Kasumi-1 (cell line): ENCODE data around the gene MRPL17.
"Not testable (repeated sequence)": the region's sequence is repeated elsewhere in the genome, so short reads cannot be mapped to it uniquely, and the experiment has no call there.

ENCODE experiments used
- DNase-seq, 2 experiments: peaks; one replicate each; lab custom pipeline; 2025; lab: John Stamatoyannopoulos, UW

The MRPL17 gene

GRCh38 chr11:6682936-6683861, at the start of gene MRPL17:
Gene MRPL17, minus strand, starts transcription at chr11:6683340. Its CDS starts 44 bp downstream, at chr11:6683296.
- peak; percentile 99 for DNase-seq

GRCh38 chr11:6727971-6728760, 45.0 kb upstream of the MRPL17 start:
- DNase-seq: no peak

- no peak for DNase-seq
These were observed 42.3 kb upstream of the MRPL17 start for GRCh38 chr11:6725386-6725896.

- no peak for DNase-seq
These were observed 40.9 kb upstream of the MRPL17 start for GRCh38 chr11:6724013-6724412.

- no peak for DNase-seq
These were observed 38.2 kb upstream of the MRPL17 start for GRCh38 chr11:6721343-6721742.

- DNase-seq: no peak
These were observed 36.4 kb upstream of the MRPL17 start for GRCh38 chr11:6719576-6719975.

GRCh38 chr11:6717426-6717825, 34.3 kb upstream of the MRPL17 start:
- DNase-seq: no peak

- peak; percentile 22 to 31 for DNase-seq
These were observed 28.4 kb upstream of the MRPL17 start for GRCh38 chr11:6711552-6711951.

- no peak for DNase-seq
These were observed 25.7 kb upstream of the MRPL17 start for GRCh38 chr11:6708876-6709275.

GRCh38 chr11:6705905-6706535, 22.9 kb upstream of the MRPL17 start:
- peak; percentile 53 to 62 for DNase-seq

- DNase-seq: peak; percentile 91 to 94
These were observed 20.3 kb upstream of the MRPL17 start for GRCh38 chr11:6703247-6704063.

- not testable (repeated sequence) for DNase-seq
These were observed 18.8 kb upstream of the MRPL17 start for GRCh38 chr11:6701955-6702354.

GRCh38 chr11:6695377-6695776, 12.2 kb upstream of the MRPL17 start:
- DNase-seq: no peak

GRCh38 chr11:6694229-6694535, 11.0 kb upstream of the MRPL17 start:
- no peak for DNase-seq

GRCh38 chr11:6693342-6694228, 10.4 kb upstream of the MRPL17 start:
- DNase-seq: no peak

GRCh38 chr11:6692128-6692527, 9.0 kb upstream of the MRPL17 start:
- no peak for DNase-seq

- DNase-seq: not testable (repeated sequence)
These were observed 7.4 kb upstream of the MRPL17 start for GRCh38 chr11:6690431-6691132.

GRCh38 chr11:6687876-6688275, 4.7 kb upstream of the MRPL17 start:
- DNase-seq: no peak

GRCh38 chr11:6686006-6686405, 2.9 kb upstream of the MRPL17 start:
- DNase-seq: no peak

- not testable (repeated sequence) for DNase-seq
These were observed 928 bp upstream of the MRPL17 start for GRCh38 chr11:6684068-6684467.
